Fibroblast of skin of left biceps (primary cell): ENCODE measurements around the gene CWF19L2.
A peak's percentile ranks its signal among the peaks of the same experiment; 100 is the strongest.
"Not testable (repeated sequence)": the region's sequence is repeated elsewhere in the genome, so short reads cannot be mapped to it uniquely, and the experiment has no call there.

Source experiments
- DNase-seq, 2 experiments: peaks; one replicate each; pipeline ENCODE4 v3.0.0-alpha.2; 2013; ENCODE audit warnings: low read depth in 2 of 2

The CWF19L2 gene

DNA sequence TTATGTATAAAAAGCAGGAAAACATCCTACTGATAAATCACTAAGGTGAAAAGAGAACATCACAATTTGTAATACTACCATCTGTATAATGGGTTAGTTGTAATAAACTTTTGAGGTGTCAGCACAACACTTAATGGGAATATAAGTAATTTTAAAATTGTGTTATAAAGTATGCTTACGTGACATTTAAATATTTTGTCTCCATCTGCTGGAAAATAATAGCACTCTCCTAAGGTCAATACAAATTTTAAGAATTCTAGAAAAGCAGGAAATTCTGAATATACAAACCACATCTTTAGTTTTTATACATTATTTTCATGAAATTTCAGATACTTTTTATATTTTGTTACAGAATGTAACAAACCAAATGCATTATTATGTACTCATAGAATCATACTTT, 19.5 kb downstream of the CWF19L2 start:
- DNase-seq: no peak

DNA sequence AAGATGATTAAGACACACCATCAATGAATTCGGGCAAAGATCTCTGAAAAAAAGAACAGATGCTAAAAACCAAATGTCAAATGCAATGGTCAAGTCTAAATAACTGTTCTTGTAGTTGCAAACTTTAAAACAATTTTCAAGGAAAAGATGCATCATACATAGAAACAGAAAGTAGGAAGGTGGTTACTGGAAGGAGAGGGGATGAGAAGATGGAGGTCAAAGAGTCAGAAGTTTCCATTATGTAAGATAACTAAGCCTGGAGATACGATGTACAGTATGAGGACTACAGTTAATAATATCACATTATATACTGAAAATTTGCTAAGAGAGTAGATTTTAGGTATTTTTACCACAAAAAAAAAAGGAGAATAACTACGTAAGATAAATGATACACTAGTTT, 27.1 kb downstream of the CWF19L2 start:
- no peak for DNase-seq

DNA sequence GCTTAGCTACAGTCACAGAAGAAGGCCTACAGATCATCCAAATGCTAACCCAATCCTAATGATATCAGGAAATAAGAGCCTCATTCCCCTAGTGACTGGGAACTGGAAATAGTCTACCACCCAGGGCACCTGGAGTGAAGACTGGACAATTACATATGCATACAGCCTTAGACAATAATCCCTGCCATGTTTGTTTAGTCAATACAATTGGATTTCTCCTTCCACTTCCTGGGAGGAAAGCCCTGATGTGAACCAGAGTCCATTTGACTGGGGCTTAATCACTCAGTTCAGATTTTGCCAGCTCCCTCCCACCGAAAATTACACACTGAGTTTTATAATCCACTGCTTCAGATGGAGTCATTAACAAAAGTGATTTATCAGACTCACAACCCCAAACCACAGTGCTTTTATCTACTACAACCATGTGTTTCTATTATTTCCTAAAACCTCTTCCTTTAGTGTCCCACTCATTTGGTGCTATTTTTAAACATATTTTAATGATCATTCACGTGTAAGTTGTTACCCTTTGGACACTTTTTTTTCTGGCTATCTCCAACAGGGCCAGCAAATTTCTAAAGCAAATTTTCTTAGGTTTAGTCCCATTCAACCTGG, 29.9 kb downstream of the CWF19L2 start:
- DNase-seq: peak in 1 of 2 experiments; percentile 0

DNA sequence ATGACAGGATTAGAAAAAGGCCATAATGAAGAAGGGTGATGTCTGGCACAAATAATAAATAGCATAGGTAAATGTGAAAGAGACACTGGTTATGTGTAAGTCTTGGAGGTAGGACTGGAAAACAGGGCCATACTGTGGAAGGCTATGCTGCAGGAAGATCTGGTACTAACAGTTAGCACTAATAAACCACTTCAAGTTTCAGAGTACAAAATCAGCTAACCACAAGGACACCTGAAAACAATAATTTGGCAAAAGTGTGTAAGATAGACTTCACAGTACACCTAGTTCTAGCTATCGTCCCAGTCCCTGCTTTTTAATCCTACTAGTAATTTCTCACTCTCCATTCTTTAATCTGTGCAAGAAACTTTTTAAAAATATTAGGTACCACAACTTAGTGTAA, 44.3 kb downstream of the CWF19L2 start:
- no peak for DNase-seq

DNA sequence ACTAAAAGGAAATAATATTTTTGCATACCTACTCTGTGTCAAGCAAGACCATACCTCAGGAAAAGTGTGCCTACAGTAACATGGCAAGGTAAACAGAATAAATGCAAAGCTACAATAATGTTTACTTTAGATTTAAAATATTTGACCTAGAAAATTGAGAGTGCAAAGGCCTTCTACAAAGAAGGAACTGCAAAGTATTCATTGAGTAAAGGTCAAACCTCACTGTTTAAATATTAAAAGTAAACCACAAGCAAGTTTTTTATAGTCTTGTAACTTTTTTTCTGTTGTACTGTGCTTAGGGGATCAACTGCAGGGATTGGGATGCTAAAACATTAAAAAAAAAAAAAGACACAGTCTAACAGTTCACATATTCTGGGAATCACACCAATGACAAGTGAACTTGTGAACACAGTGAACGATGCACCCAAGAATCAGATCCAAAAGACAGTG, 48.8 kb downstream of the CWF19L2 start:
- no peak for DNase-seq

DNA sequence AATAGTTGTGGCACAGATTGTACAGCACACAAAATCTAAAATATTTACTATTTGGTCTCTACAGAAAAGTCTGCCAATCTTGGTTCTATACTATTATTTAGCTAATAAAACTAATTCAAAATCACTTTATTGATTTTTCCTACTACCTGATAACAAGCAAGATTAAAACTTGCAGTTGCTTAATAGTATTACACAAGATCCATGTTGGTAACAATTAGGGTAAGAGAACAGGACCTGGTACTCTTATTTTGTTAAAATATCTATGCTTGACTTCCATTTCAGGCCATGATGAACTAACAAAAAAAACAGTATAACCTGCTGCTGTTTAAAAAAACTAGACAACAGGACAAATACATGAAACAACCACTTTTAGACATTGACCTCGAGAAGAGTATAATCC, 52.4 kb downstream of the CWF19L2 start:
- no peak for DNase-seq

DNA sequence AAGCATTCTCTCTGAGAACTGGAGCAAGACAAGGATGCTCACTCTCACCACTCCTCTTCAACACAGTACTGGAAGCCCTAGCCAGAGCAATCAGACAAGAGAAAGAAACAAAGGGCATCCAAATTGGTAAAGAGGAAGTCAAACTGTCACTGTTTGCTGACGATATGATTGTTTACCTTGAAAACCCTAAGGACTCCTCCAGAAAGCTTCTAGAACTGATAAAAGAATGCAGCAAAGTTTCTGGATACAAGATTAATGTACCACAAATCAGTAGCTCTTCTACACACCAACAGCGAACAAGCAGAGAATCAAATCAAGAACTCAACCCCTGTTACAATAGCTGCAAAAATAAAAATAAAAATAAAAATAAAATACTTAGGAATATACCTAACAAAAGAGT, 56.5 kb downstream of the CWF19L2 start:
- DNase-seq: not testable (repeated sequence)

DNA sequence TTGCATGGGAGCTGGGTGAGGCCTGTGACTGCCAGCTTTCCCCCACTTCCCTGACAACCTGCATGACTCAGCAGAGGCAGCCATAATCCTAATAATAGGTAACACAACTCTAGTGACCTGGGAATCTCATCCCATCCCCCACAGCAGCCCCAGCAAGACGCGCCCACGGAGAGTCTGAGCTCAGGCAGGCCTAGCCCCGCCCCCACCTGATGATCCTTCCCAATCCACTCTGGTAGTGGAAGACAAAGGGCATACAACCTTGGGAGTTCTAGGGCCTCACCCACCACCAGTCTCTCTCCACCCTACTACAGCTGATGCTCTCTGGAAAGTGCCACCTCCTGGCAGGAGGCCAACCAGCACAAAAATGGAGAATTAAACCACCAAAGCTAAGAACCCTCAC, 60.3 kb downstream of the CWF19L2 start:
- no peak for DNase-seq

DNA sequence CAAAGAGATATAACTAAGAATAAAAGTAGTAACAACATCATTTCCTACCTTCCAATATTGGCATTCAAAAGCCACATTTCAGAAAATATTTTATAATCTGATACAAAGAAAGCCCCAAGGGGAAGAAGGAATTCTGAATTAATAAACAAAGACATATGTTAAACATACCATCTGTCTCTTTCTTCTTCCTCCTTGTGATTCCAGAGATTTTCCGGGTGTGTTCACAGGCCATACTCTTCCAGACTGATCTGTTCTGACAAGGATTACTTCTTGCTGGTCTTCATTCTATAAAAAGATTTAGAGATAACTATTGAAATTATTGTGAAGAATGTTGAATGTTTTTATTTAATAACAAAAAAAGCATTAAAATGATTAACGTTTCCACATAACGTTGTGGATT, 65.0 kb downstream of the CWF19L2 start:
- DNase-seq: no peak

DNA sequence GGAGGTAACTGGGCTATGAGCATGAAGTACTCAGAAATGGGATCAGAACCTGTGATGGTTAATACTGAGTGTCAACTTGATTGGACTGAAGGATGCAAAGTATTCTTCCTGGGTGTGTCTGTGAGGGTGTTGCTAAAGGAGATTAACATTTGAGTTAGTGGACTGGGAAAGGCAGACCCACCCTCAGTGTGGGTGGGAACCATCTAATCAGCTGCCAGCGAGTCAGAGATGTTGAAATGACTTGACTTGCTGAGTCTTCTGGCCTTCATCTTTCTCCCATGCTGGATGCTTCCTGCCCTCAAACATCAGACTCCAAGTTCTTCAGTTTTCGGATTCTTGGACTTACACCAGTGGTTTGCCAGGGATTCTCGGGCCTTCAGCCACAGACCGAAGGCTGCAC, 66.9 kb downstream of the CWF19L2 start:
- not testable (repeated sequence) for DNase-seq

DNA sequence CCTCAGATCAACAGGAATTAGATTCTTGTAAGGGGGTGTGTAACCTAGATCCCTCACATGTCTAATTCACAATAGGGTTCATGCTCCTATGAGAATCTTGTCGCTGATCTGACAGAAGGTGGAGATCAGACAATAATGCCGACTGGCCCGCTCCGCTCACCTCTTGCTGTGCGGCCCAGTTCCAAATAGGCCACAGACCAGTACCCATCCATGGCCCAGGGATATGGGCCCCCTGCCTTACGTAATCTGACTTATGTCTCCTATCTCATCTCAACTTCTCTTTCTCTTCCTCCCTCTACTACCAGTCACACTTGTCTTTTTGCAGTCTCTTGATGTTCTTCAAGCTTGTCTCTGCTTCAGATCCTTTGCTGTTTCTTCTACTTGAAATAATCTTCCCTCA, 70.0 kb downstream of the CWF19L2 start:
- DNase-seq: no peak

DNA sequence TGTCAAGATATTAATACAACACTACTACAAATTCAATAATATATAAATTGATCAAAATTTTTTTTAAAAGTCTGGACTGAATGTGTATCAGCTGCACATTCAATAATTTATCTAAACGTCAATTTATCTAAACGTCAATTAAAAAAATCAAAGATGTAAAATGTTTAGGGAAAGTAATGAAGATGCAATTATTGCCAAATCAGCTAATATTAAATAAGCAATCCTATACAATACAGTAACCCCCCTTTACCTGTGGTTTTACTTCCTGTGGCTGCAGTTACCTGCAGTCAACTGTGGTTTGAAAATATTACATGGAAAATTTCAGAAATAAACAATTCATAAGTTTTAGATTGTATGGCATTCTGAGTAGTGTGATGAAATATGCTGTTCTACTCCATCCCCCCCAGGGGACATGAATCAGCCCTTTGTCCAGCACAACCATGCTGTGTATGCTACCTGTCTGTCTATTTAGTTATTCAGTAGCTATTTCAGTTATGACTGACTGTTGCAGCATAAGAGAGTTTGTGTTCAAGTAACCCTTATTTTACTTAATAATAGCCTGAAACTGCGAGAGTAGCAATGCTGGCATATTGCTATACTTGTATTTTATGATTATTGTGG, 72.2 kb downstream of the CWF19L2 start:
- DNase-seq: no peak

DNA sequence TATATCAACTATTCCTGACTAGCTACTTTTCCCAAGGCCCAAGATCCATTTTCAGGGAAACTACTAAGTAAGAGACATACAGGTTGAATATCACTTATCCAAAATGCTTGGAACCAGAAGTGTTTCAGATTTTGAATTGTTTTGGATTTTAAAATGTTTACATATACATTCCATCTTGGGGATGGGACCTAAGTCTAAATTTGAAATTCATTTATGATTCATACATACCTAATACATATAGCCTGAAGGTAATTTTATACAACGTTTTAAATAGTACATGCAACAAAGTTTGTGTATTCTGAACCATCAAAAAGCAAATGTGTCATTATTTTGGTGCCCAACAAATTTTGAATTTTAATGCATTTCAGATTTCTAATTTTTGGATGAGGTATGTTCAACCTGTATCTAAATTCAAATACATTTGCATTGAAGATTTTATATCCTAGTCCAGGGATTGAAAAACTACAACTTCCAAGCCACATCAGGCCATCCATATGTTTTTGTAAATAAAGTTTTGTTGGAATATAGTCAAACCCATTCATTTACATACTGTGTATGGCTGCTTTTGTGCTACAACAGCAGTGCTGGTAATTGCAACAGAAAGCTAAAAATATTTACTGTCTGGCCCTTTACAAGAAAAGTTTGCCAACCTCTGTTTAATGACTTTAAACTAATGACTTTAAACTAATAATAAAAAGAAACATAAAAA, 73.3 kb downstream of the CWF19L2 start:
- no peak for DNase-seq

DNA sequence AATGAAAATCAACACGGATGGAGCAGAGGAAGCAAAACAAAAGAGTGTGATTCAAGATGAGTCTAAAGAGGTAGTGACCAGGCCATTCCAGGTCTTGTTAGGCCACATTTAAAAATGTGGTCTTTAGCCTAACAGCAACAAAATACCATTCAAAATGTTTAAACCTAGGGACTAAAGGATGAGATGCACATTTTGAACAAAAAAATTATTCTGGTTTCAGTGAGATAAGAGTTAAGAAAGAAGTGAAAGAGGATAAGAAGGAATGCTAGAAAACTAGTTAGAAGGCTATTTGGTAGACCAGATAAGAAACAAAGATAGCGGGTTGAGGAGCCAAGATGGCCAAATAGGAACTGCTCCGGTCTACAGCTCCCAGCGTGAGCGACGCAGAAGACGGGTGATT, 85.2 kb downstream of the CWF19L2 start:
- DNase-seq: no peak

DNA sequence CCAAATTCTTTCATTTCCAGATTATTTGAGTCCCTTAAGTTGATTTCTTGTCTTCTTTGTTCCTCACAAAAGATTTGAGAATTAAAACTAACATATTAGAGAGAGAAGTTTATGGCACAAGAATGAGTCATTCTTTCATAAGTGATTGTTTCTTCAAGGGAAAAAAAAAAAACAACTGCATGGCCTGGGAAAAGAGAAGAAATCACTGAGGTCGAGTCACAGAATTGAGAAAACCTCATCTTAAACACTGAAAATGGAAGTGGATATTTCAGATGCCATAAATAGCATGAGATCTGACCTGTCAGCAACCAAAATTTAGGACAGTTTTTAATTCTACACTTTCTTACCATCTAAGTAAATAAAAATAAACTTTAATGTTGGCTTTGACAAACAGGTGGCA, 87.2 kb downstream of the CWF19L2 start:
- no peak for DNase-seq

DNA sequence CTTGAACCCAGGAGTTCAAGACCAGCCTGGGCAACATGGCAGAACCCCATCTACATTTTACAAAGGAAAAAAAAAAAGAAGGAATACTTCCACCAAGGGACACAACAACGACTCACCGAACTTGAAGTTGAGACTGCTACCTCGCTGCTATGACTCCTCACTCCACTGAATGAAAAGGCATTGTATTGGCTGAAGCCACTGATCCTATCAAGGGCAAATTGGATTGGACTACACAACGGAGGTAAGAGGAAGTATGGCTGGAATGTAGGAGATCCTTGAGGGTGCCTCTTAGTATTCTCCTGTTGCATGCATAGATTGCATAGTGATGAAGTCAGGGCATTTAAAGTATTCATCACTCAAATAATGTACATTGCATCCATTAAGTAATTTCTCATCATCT, 97.9 kb downstream of the CWF19L2 start:
- DNase-seq: no peak

DNA sequence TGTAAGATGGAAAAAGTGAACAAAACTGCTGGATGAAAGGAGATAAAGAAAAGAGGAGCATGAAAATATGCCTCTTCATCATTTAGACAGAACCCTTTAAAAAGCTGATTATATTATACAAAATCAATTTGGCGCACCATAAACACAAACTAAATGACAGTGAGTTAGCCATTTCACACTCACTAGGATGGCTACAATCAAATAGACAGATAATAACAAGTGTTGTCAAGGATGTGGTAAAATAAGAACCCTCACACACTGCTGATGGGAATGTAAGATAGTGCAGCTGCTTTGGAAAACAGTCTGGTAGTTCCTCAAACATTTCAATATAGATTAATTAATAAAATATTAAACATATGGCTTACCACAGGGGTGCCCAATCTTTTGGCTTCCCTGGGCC, 99.7 kb downstream of the CWF19L2 start:
- no peak for DNase-seq

DNA sequence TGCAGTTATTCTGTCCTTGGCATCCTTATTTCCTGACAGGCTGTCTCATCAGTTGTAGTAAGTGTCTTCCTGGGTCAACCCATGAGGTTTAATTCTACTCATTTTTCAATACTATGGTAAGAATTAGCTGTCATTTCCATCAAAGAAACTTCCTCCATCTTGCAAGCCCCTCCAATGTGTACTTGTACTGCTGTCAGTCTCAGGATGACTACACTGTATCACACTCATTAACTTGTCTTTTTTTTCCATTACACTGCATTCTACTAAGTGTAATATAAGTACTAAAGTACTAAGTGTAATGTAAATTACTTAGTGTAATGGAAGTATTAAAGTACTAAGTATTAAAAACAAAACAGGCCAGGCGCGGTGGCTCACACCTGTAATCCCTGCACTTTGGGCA, 102.8 kb downstream of the CWF19L2 start:
- DNase-seq: no peak

DNA sequence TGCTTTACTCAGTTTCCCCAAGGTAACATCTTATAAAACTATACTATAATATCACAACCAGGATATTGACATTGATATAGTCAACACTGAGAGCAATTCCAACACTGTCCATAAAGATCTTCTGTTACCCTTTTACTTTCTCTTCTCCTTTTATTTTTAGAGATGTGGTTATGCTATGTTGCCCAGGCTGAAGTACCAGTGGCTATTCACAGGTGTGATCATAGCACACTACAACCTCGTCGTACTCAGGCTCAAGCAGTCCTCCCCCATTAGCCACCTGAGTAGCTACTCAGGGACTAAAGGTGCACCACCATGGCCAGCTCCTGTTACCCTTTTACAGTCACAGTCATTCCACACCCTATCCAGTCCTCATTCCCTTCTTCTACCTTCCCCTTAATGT, 119.7 kb downstream of the CWF19L2 start:
- no peak for DNase-seq

DNA sequence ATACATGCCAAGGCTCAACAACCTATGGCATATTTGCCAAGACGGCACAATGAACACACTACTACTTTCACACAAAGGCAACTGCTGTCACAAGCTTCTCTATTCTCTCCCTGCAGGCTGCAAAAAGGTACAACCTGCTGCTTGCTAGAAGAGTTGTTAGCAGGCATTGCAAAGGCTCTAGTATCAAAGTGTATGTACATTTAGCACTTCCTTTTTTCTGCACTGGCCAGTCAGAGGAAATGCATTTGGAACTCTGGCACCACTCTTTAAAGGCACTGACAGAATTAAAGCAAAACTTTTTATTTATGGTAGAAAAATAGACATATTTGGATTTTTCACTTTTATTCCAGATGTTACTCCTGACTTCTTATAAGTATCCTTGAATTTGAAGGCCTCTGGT, 125.9 kb downstream of the CWF19L2 start:
- DNase-seq: no peak

DNA sequence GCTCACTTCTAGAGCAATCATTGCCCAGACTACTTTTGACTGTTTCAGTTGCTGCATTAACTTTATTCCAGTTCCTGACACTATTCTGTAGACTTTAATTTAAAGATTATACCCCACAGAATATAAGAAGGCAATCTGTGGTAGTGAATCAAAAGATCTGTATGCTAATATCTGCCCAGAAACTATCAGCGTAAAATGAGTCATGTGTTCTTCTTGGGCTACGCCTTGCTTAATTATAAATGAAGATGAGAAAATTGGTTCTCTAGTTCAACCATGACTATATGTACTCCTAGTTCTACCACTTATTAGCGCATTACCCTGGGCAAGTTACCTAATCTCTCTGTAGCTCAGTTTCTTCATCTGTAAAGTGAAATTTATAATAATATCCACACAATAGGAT, 128.5 kb downstream of the CWF19L2 start:
- no peak for DNase-seq

DNA sequence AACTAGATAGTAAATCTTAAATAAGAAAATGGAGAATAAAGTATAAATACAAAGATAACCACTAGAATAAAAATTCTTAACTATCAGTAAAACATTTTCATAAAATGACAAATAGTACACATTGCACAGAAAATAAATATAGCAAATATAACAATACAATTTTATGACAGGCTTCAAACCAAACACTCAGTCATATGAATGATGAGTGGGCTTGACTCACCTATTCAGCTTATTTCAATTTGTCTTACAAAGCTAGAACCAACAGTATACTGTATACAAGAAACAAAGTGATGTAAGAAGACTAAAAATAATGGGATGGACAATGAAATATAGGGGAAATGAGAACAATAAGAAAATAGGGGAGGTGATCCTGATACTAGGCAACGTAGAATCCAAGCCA, 141.2 kb downstream of the CWF19L2 start:
- no peak for DNase-seq

DNA sequence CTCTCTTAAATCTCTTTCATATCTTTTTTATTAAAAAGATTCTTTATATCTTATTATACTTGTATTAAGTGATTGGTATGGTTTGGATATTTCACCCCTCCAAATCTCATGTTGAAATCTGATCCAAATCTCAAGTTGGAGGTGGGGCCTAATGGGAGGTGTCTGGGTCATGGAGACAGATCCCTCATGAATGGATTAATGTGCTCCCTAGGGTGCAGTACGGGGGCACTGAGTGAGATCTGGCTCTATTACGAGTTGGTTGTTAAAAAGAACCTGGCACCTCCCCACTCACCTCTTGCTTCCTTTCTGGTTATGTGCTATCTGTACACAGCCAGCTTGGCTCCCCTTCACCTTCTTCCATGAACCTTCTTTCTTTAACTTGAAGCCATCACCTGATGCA, 149.6 kb downstream of the CWF19L2 start:
- no peak for DNase-seq
